GM10248 (cell line): ENCODE results near the gene NOL7.

ENCODE experiments used
- CTCF ChIA-PET: fragments of 300-600 bp; sonication (Branson Sonifier 250); formaldehyde crosslinking; extraction: SDS; loops from one replicate; lab custom pipeline; 2021; ENCODE audit warnings: antibody characterized with exemption; lab: Yijun Ruan, JAX
- POLR2A ChIA-PET: fragments of 350-650 bp; sonication (Branson Sonifier 250); formaldehyde crosslinking; extraction: SDS; loops from one replicate; lab custom pipeline; 2020; ENCODE audit warnings: antibody characterized with exemption; lab: Yijun Ruan, JAX
- DNase-seq: peaks from one replicate; pipeline ENCODE4 v3.0.0; 2012; ENCODE audit errors: extremely low spot score
- TF ChIP-seq, protein P1 (sequence below): IDR thresholded peaks from 2 replicates; pipeline ENCODE4 v1.5.1; 2012; ENCODE audit warnings: mild to moderate bottlenecking, low read depth; ENCODE audit errors: extremely low read depth, missing control alignments, control extremely low read depth

The NOL7 gene

DNA sequence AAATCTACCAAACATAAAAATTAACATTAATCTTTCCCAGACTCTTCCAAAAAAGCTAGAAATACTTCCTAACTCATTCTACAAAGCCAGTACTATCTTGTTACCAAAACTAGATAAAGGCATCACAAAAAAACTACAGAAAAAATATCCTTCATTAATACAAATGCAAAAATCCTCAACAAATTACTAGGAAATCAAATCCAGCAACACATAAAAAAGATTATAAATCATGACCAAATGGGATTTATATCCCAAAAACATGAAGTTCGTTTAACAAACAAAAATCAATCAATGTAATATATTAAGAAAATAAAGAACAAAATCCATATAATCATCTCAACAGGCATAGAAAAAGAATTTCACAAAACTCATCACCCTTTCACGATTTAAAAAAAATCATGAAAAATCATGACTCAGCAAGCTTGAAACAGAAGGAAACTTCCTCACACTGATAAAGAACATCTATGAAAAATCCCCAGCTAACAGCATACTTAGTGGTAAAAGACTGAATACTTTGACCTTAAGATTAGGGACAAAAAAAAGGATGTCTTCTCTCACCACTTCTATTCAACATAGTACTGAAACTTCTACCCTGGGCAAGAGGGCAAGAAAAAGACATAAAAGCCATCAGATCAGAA, 53.3 kb downstream of the NOL7 start:
- DNase-seq, result no peak
- POLR2A ChIA-PET, result no interaction called here
- TF ChIP-seq, protein P1, sequence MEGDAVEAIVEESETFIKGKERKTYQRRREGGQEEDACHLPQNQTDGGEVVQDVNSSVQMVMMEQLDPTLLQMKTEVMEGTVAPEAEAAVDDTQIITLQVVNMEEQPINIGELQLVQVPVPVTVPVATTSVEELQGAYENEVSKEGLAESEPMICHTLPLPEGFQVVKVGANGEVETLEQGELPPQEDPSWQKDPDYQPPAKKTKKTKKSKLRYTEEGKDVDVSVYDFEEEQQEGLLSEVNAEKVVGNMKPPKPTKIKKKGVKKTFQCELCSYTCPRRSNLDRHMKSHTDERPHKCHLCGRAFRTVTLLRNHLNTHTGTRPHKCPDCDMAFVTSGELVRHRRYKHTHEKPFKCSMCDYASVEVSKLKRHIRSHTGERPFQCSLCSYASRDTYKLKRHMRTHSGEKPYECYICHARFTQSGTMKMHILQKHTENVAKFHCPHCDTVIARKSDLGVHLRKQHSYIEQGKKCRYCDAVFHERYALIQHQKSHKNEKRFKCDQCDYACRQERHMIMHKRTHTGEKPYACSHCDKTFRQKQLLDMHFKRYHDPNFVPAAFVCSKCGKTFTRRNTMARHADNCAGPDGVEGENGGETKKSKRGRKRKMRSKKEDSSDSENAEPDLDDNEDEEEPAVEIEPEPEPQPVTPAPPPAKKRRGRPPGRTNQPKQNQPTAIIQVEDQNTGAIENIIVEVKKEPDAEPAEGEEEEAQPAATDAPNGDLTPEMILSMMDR, result no peak
- CTCF ChIA-PET, result no interaction called here

DNA sequence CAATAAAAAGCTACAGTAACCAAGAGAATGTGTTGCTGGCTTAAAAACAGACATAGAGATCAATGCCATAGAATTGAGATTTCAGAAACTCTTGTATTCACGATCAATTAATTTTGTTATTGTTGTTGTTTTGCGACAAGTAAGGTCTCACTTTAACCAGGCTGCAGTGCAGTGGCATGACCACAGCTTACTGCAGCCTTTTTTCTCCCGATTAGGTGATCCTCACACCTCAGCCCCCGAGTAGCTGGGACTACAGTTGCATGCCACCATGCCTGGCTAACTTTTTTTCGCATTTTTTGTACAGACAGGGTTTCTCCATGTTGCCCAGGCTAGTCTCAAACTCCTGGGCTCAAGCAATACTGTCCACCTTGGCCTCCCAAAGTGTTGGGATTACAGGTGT, 54.3 kb downstream of the NOL7 start:
- DNase-seq, result no peak
- POLR2A ChIA-PET, result no interaction called here
- CTCF ChIA-PET, result no interaction called here
- TF ChIP-seq, protein P1, result no peak
